ENCODE results near the gene PTH2R.
"Not testable (repeated sequence)": the region's sequence is repeated elsewhere in the genome, so short reads cannot be mapped to it uniquely, and the experiment has no call there.

PTH2R gene

GRCh38 chr2:208406474-208407451, at the start of gene PTH2R:
TSS of gene PTH2R (plus strand) at chr2:208406792. CDS start at chr2:208407044, 252 bp downstream.
- no peak for DNase-seq (ENCODE audit: low read depth)

- no peak for DNase-seq (ENCODE audit: low read depth)
These were observed 49.6 kb upstream of the PTH2R start for GRCh38 chr2:208356846-208357574.

- DNase-seq (ENCODE audit: low read depth), result no peak
These were observed 47.6 kb upstream of the PTH2R start for GRCh38 chr2:208358758-208359631.

- no peak for DNase-seq (ENCODE audit: low read depth)
These were observed 47.0 kb upstream of the PTH2R start for GRCh38 chr2:208359632-208359986.

GRCh38 chr2:208360259-208361076, 46.1 kb upstream of the PTH2R start:
- no peak for DNase-seq (ENCODE audit: low read depth)

GRCh38 chr2:208361077-208361441, 45.5 kb upstream of the PTH2R start:
- no peak for DNase-seq (ENCODE audit: low read depth)

- DNase-seq (ENCODE audit: low read depth), result no peak
These were observed 43.1 kb upstream of the PTH2R start for GRCh38 chr2:208363485-208363884.

- no peak for DNase-seq (ENCODE audit: low read depth)
These were observed 40.1 kb upstream of the PTH2R start for GRCh38 chr2:208366215-208367127.

GRCh38 chr2:208369091-208369490, 37.5 kb upstream of the PTH2R start:
- DNase-seq (ENCODE audit: low read depth), result no peak

- no peak for DNase-seq (ENCODE audit: low read depth)
These were observed 35.5 kb upstream of the PTH2R start for GRCh38 chr2:208370881-208371633.

- DNase-seq (ENCODE audit: low read depth), result no peak
These were observed 35.0 kb upstream of the PTH2R start for GRCh38 chr2:208371634-208371935.

GRCh38 chr2:208373460-208374089, 33.0 kb upstream of the PTH2R start:
- DNase-seq (ENCODE audit: low read depth), result no peak

GRCh38 chr2:208375491-208376068, 31.0 kb upstream of the PTH2R start:
- DNase-seq (ENCODE audit: low read depth), result no peak

GRCh38 chr2:208377344-208377860, 29.2 kb upstream of the PTH2R start:
- not testable (repeated sequence) for DNase-seq (ENCODE audit: low read depth)

- no peak for DNase-seq (ENCODE audit: low read depth)
These were observed 27.4 kb upstream of the PTH2R start for GRCh38 chr2:208379192-208379591.

- DNase-seq (ENCODE audit: low read depth), result no peak
These were observed 22.0 kb upstream of the PTH2R start for GRCh38 chr2:208384637-208385036.

- no peak for DNase-seq (ENCODE audit: low read depth)
These were observed 20.1 kb upstream of the PTH2R start for GRCh38 chr2:208386541-208386940.

- no peak for DNase-seq (ENCODE audit: low read depth)
These were observed 16.7 kb upstream of the PTH2R start for GRCh38 chr2:208389940-208390339.

- no peak for DNase-seq (ENCODE audit: low read depth)
These were observed 14.3 kb upstream of the PTH2R start for GRCh38 chr2:208392300-208392699.

Measured in stimulated activated CD8-positive, alpha-beta memory T cell treated with anti-CD3 and anti-CD28 coated beads, Interleukin-15, amount 100 ng/mL, for 24 hours (primary cell).